Ovary (tissue), 9 donors: Measurements from ENCODE around the gene TNFAIP8L3. TPM values are rescaled to one million over a fixed set of nuclear protein-coding genes. Genes with fewer than 3 reads are reported as not detected.

Source experiments
- DNase-seq, 5 donors: peaks; one replicate each; pipeline ENCODE4 v3.0.0-alpha.2; 2019 to 2020
- H3K27ac ChIP-seq, 2 donors: fragments of 200-600 bp; one replicate each; pipeline versions ENCODE4 v1.5.1 to v1.8.0; 2019 to 2022
- H3K27me3 ChIP-seq: fragments of 200-600 bp; one replicate; pipeline ENCODE4 v1.8.0; 2022
- H3K36me3 ChIP-seq: fragments of 200-600 bp; sonication (generic); one replicate; pipeline ENCODE4 v1.5.1; 2019
- H3K4me1 ChIP-seq: one replicate; pipeline ENCODE4 v1.8.1; 2013; ENCODE audit warnings: mild to moderate bottlenecking, moderate library complexity; ENCODE audit not compliant: insufficient read depth
- H3K4me3 ChIP-seq: fragments of 200-600 bp; sonication (generic); one replicate; pipeline ENCODE4 v1.5.1; 2017
- H3K9me3 ChIP-seq, 2 donors: fragments of 200-600 bp in 1 of 2; sonication (generic) in 1 of 2; one replicate each; pipeline versions ENCODE4 v1.5.1 to v1.8.1; 2013 to 2019; ENCODE audit warnings: mild to moderate bottlenecking in 1 of 2, moderate library complexity in 1 of 2
- CTCF ChIP-seq, 3 donors: fragments of 450-650 bp in 2 of 3; fragments of 200-600 bp in 1 of 3; IDR thresholded peaks; one replicate each; pipeline versions ENCODE4 v1.5.1 to v1.8.0; 2016 to 2022; ENCODE audit warnings: antibody characterized with exemption in 3 of 3, mild to moderate bottlenecking in 1 of 3
- EP300 ChIP-seq: sonication (generic); formaldehyde crosslinking; IDR thresholded peaks from one replicate; pipeline ENCODE4 v1.6.1; 2017; ENCODE audit warnings: antibody characterized with exemption
- POLR2A ChIP-seq: fragments of 450-650 bp; IDR thresholded peaks from one replicate; pipeline ENCODE4 v1.6.1; 2017; ENCODE audit warnings: antibody characterized with exemption, mild to moderate bottlenecking, moderate library complexity
- WGBS, 3 donors: extraction: QIAGEN DNeasy Blood & Tissue Kit in 1 of 3; methylation state at CpG; one replicate each; pipeline versions ENCODE4 v1.1.5 to v1.1.7; 2013 to 2017; 5-methylcytosine and 5-hydroxymethylcytosine counted together
- intact Hi-C, 4 donors: fragments of 100-400 bp; cut with DNase I; formaldehyde crosslinking; loops; one replicate each; pipeline versions ENCODE4 v1.11.0 to v1.15.1; 2022 to 2023
- polyA plus RNA-seq, 2 donors: library from polyadenylated mRNA; stranded (reverse); fragments of 200-250 nt in 1 of 2; fragments of 350-450 nt in 1 of 2; fragmentation: Illumina TruSeq in 1 of 2; extraction: RNeasy Lipid Tissue Mini Kit (QIAGEN cat#74804) in 1 of 2; gene quantifications; one replicate each; pipeline ENCODE4 v1.2.3, GENCODE V29; 2013 to 2014
- total RNA-seq, 7 donors: library from RNA; depleted of rRNA in 2 of 7; stranded (reverse); fragments of >200 nt in 2 of 7; fragmentation: NEBNext Ultra II Directional in 3 of 7; extraction: Animal tissue kit (Norgen Biotek cat#: 25700) in 3 of 7; gene quantifications; one replicate each; pipeline versions ENCODE4 v1.1.0 to v1.2.4, GENCODE V29; 2016 to 2023
- donor health status: DM: no; HTN: no; CAD: no; lungs with moderate emphysema.
- donor health status: DM: no; HTN: no; CAD: no.
- donor health status: Bipolar disorder and iron deficiency.
- donor health status: DM: yes; HTN: yes; CAD: no.
- donor health status: DM: no; HTN: no; CAD: no.
- donor health status: DM: yes; HTN: yes; CAD: no.

Gene TNFAIP8L3
- total and polyA plus RNA-seq, 9 donors = 10.2 to 76.5 (median 24.1) TPM

- intact Hi-C loops = no loop called here
- Histone ChIP-seq H3K27ac (peak overlapping the region; percentile 22 to 24), H3K4me1 (peaks cover 3% of the 10 kb centered on the region)
Observed at GRCh38 chr15:51111061-51111460, 16.4 kb upstream of the TNFAIP8L3 start.

GRCh38 chr15:51110171-51110570 lies 15.5 kb upstream of the TNFAIP8L3 start:
- no peak for DNase-seq
- no peak overlapping the region for H3K27ac ChIP-seq
- no peaks in the 10 kb centered on the region for H3K36me3 ChIP-seq

More at GRCh38 chr15:51111061-51111460, 16.4 kb upstream of the TNFAIP8L3 start:
- Histone ChIP-seq H3K36me3 (no peaks in the 10 kb centered on the region), H3K27me3 (no peaks in the 10 kb centered on the region), H3K4me3 (no peak overlapping the region), H3K9me3 (no peaks in the 10 kb centered on the region)
- no peak for TF ChIP-seq POLR2A
- TF ChIP-seq EP300 = no peak
- WGBS, 3 donors = 43 to 48% (median 47%) methylated on average over 2 of the region's 2 CpGs
- no peak for DNase-seq

GRCh38 chr15:51108933-51109550 lies 14.3 kb upstream of the TNFAIP8L3 start:
- intact Hi-C loops = no loop called here
- Histone ChIP-seq H3K27me3 (no peaks in the 10 kb centered on the region), H3K4me3 (no peak overlapping the region), H3K4me1 (peaks cover 5% of the 10 kb centered on the region), H3K36me3 (no peaks in the 10 kb centered on the region), H3K27ac (peak overlapping the region in 1 of 2 donors; percentile 16), H3K9me3 (no peaks in the 10 kb centered on the region)
- peak in 2 of 5 donors; percentile 28 to 39 for DNase-seq
- WGBS, 3 donors = 9 to 14% (median 12%) methylated on average over 3 of the region's 3 CpGs
- TF ChIP-seq CTCF (IDR thresholded peaks at IDR 0.05) (no peak), EP300 (peak; percentile 62)

More at GRCh38 chr15:51110171-51110570, 15.5 kb upstream of the TNFAIP8L3 start:
- intact Hi-C loops = no loop called here
- no peak overlapping the region for H3K4me3 ChIP-seq
- H3K4me1 ChIP-seq = peaks cover 3% of the 10 kb centered on the region
- no peaks in the 10 kb centered on the region for H3K9me3 ChIP-seq
- TF ChIP-seq EP300 = no peak
- no peak for TF ChIP-seq POLR2A
- no peak for TF ChIP-seq CTCF (IDR thresholded peaks at IDR 0.05)
- H3K27me3 ChIP-seq = no peaks in the 10 kb centered on the region
- 97 to 100% (median 98%) methylated on average over 3 of the region's 3 CpGs for WGBS, 3 donors

GRCh38 chr15:51107612-51108011 lies 12.9 kb upstream of the TNFAIP8L3 start:
- TF ChIP-seq CTCF (IDR thresholded peaks at IDR 0.05) (no peak), EP300 (no peak), POLR2A (no peak)
- Histone ChIP-seq H3K27ac (no peak overlapping the region), H3K9me3 (no peaks in the 10 kb centered on the region), H3K4me1 (peaks cover 8% of the 10 kb centered on the region), H3K4me3 (no peak overlapping the region), H3K36me3 (no peaks in the 10 kb centered on the region), H3K27me3 (no peaks in the 10 kb centered on the region)
- intact Hi-C loops = no loop called here
- WGBS, 3 donors = 92 to 100% (median 94%) methylated on average over 3 of the region's 3 CpGs
- DNase-seq = no peak

GRCh38 chr15:51106481-51106880 lies 11.8 kb upstream of the TNFAIP8L3 start:
- Histone ChIP-seq H3K9me3 (no peaks in the 10 kb centered on the region), H3K27me3 (no peaks in the 10 kb centered on the region), H3K4me3 (no peak overlapping the region), H3K36me3 (no peaks in the 10 kb centered on the region), H3K4me1 (peaks cover 6% of the 10 kb centered on the region), H3K27ac (no peak overlapping the region)
- TF ChIP-seq CTCF (IDR thresholded peaks at IDR 0.05) (no peak), POLR2A (no peak), EP300 (no peak)
- DNase-seq = no peak
- intact Hi-C loops = no loop called here
